Panc1 (cell line): ENCODE measurements around the gene EIF4G3.
"Not testable (repeated sequence)": the region's sequence is repeated elsewhere in the genome, so short reads cannot be mapped to it uniquely, and the experiment has no call there.

Experiments
- TF ChIP-seq, protein P1 (sequence below): fragments of 450-650 bp; IDR thresholded peaks from 2 replicates; pipeline ENCODE4 v1.5.1; 2017; ENCODE audit warnings: mild to moderate bottlenecking
- TF ChIP-seq, protein P2 (sequence below), 2 experiments: IDR thresholded peaks; 2 replicates each; pipeline ENCODE4 v1.6.1; 2011 to 2012; ENCODE audit warnings: low read depth in 2 of 2, control low read depth in 1 of 2, low read length in 1 of 2, mild to moderate bottlenecking in 1 of 2, moderate library complexity in 1 of 2; ENCODE audit not compliant: insufficient read depth in 1 of 2

GRCh38 chr1:21092545-21092944, 84.2 kb downstream of the EIF4G3 start:
- TF ChIP-seq, protein P1, sequence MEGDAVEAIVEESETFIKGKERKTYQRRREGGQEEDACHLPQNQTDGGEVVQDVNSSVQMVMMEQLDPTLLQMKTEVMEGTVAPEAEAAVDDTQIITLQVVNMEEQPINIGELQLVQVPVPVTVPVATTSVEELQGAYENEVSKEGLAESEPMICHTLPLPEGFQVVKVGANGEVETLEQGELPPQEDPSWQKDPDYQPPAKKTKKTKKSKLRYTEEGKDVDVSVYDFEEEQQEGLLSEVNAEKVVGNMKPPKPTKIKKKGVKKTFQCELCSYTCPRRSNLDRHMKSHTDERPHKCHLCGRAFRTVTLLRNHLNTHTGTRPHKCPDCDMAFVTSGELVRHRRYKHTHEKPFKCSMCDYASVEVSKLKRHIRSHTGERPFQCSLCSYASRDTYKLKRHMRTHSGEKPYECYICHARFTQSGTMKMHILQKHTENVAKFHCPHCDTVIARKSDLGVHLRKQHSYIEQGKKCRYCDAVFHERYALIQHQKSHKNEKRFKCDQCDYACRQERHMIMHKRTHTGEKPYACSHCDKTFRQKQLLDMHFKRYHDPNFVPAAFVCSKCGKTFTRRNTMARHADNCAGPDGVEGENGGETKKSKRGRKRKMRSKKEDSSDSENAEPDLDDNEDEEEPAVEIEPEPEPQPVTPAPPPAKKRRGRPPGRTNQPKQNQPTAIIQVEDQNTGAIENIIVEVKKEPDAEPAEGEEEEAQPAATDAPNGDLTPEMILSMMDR, result not testable (repeated sequence)
- TF ChIP-seq, protein P2, sequence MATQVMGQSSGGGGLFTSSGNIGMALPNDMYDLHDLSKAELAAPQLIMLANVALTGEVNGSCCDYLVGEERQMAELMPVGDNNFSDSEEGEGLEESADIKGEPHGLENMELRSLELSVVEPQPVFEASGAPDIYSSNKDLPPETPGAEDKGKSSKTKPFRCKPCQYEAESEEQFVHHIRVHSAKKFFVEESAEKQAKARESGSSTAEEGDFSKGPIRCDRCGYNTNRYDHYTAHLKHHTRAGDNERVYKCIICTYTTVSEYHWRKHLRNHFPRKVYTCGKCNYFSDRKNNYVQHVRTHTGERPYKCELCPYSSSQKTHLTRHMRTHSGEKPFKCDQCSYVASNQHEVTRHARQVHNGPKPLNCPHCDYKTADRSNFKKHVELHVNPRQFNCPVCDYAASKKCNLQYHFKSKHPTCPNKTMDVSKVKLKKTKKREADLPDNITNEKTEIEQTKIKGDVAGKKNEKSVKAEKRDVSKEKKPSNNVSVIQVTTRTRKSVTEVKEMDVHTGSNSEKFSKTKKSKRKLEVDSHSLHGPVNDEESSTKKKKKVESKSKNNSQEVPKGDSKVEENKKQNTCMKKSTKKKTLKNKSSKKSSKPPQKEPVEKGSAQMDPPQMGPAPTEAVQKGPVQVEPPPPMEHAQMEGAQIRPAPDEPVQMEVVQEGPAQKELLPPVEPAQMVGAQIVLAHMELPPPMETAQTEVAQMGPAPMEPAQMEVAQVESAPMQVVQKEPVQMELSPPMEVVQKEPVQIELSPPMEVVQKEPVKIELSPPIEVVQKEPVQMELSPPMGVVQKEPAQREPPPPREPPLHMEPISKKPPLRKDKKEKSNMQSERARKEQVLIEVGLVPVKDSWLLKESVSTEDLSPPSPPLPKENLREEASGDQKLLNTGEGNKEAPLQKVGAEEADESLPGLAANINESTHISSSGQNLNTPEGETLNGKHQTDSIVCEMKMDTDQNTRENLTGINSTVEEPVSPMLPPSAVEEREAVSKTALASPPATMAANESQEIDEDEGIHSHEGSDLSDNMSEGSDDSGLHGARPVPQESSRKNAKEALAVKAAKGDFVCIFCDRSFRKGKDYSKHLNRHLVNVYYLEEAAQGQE (IDR thresholded peaks at IDR 0.05; ENCODE audit: insufficient read depth in 1 of 2, low read depth in 2 of 2, low read length in 1 of 2), result not testable (repeated sequence)
